OCI-LY1 (cell line): ENCODE measurements around the gene F5.

Experiments
- H2AFZ ChIP-seq: fragments of 200-600 bp; sonication (generic), shearing (Covaris generic); 2 replicates; pipeline ENCODE4 v1.6.0; 2014; ENCODE audit warnings: antibody characterized with exemption, mild to moderate bottlenecking, low read length
- H3F3A ChIP-seq: fragments of 200-600 bp; sonication (generic), shearing (Covaris generic); 2 replicates; pipeline ENCODE4 v1.6.0; 2014; ENCODE audit warnings: mild to moderate bottlenecking, antibody characterized with exemption, low read length, moderate library complexity; ENCODE audit not compliant: insufficient read depth
- H3K27ac ChIP-seq: fragments of 200-600 bp; sonication (generic); 2 replicates; pipeline ENCODE4 v1.5.1; 2014; ENCODE audit warnings: low read length, mixed run types, mild to moderate bottlenecking, low read depth; ENCODE audit not compliant: poor library complexity, severe bottlenecking
- H3K27me3 ChIP-seq: fragments of 200-600 bp; sonication (generic); 2 replicates; pipeline ENCODE4 v1.6.0; 2014; ENCODE audit warnings: antibody characterized with exemption, mild to moderate bottlenecking, low read length, moderate library complexity; ENCODE audit not compliant: insufficient read depth
- H3K36me3 ChIP-seq: fragments of 200-600 bp; sonication (generic); 2 replicates; pipeline ENCODE4 v1.6.1; 2014; ENCODE audit warnings: mild to moderate bottlenecking, antibody characterized with exemption, low read length, moderate library complexity, mixed read lengths; ENCODE audit not compliant: insufficient read depth
- H3K4me1 ChIP-seq: fragments of 200-600 bp; sonication (generic); 2 replicates; pipeline ENCODE4 v1.5.1; 2014; ENCODE audit warnings: mild to moderate bottlenecking, low read length, moderate library complexity; ENCODE audit not compliant: insufficient read depth, severe bottlenecking
- H3K4me2 ChIP-seq: fragments of 200-600 bp; sonication (generic), shearing (Covaris generic); 2 replicates; pipeline ENCODE4 v1.6.1; 2014; ENCODE audit warnings: low read length
- H3K4me3 ChIP-seq: fragments of 200-600 bp; sonication (generic); 2 replicates; pipeline ENCODE4 v1.5.1; 2014; ENCODE audit warnings: low read length, low read depth, mild to moderate bottlenecking, mixed read lengths; ENCODE audit not compliant: poor library complexity, severe bottlenecking
- H3K79me2 ChIP-seq: fragments of 200-600 bp; shearing (Covaris generic); 2 replicates; pipeline ENCODE4 v1.6.1; 2016; ENCODE audit warnings: mixed run types, low read length, mixed read lengths; ENCODE audit not compliant: insufficient read depth
- H3K9ac ChIP-seq: fragments of 200-600 bp; sonication (generic), shearing (Covaris generic); 2 replicates; pipeline ENCODE4 v1.6.1; 2014; ENCODE audit warnings: mild to moderate bottlenecking, low read length, mixed read lengths
- H3K9me2 ChIP-seq: fragments of 200-600 bp; sonication (generic), shearing (Covaris generic); 2 replicates; pipeline ENCODE4 v1.6.1; 2014; ENCODE audit warnings: low read depth, mild to moderate bottlenecking, low read length, mixed read lengths
- H3K9me3 ChIP-seq: fragments of 200-600 bp; shearing (Covaris generic); 2 replicates; pipeline ENCODE4 v1.6.1; 2014; ENCODE audit warnings: low read length, mixed read lengths
- H4K20me1 ChIP-seq: fragments of 200-600 bp; sonication (generic), shearing (Covaris generic); 2 replicates; pipeline ENCODE4 v1.6.0; 2016; ENCODE audit warnings: mild to moderate bottlenecking, low read length; ENCODE audit not compliant: insufficient read depth
- CTCF ChIP-seq: fragments of 200-600 bp; sonication (generic), shearing (Covaris generic); IDR thresholded peaks from 2 replicates; pipeline ENCODE4 v1.5.1; 2017; ENCODE audit warnings: mild to moderate bottlenecking, antibody characterized with exemption, low read length, moderate library complexity, mixed read lengths
- EZH2 ChIP-seq: fragments of 200-600 bp; sonication (generic), shearing (Covaris generic); IDR thresholded peaks from 2 replicates; pipeline ENCODE4 v1.8.0; 2017; ENCODE audit warnings: borderline replicate concordance, mixed run types, mild to moderate bottlenecking, antibody characterized with exemption, low read length, moderate library complexity, mixed read lengths

Gene F5

GRCh38 chr1:169485431-169486280 is 100.6 kb downstream of the F5 start, which contains the start of gene SLC19A2:
Gene SLC19A2 (minus strand): TSS chr1:169485944. CDS start chr1:169485766, 178 bp downstream.
- H3K4me3 ChIP-seq = peak within 1 kb of the TSS; percentile 85
- H3K9ac ChIP-seq = peak within 1 kb of the TSS; percentile 79
- peak within 1 kb of the TSS; percentile 77 for H3K4me2 ChIP-seq
- H3K4me1 ChIP-seq = peaks cover 37% of the 10 kb centered on the region
- H4K20me1 ChIP-seq = no peaks in the 10 kb centered on the region
- H3K79me2 ChIP-seq = no peaks in the 10 kb centered on the region
- no peaks in the 10 kb centered on the region for H3K27me3 ChIP-seq
- H3K9me3 ChIP-seq = no peaks in the 10 kb centered on the region
- no peaks in the 10 kb centered on the region for H3K36me3 ChIP-seq
- H3K9me2 ChIP-seq = no peaks in the 10 kb centered on the region
- no peak within 1 kb of the TSS for H3K27ac ChIP-seq
- H2AFZ ChIP-seq = peak within 1 kb of the TSS; percentile 73
- no peak for TF ChIP-seq EZH2
- TF ChIP-seq CTCF = peak; percentile 16; the same call in 1 of the 2 replicates
- no peaks in the 10 kb centered on the region for H3F3A ChIP-seq

- Histone ChIP-seq H3F3A (no peaks in the 10 kb centered on the region), H3K79me2 (no peaks in the 10 kb centered on the region), H3K9me3 (no peaks in the 10 kb centered on the region), H3K9me2 (no peaks in the 10 kb centered on the region), H3K4me1 (peaks cover 37% of the 10 kb centered on the region), H3K4me2 (peak overlapping the region; percentile 77), H3K27me3 (no peaks in the 10 kb centered on the region), H3K36me3 (no peaks in the 10 kb centered on the region), H2AFZ (peak overlapping the region; percentile 62; the same call in 1 of the 2 replicates), H3K4me3 (peak overlapping the region; percentile 85), H3K27ac (no peak overlapping the region), H3K9ac (peak overlapping the region; percentile 79), H4K20me1 (no peaks in the 10 kb centered on the region)
- TF ChIP-seq CTCF (no peak), EZH2 (no peak)
Observed at GRCh38 chr1:169484683-169485430, 101.4 kb downstream of the F5 start.

GRCh38 chr1:169484101-169484500 is 102.2 kb downstream of the F5 start:
- Histone ChIP-seq H3K9me3 (no peaks in the 10 kb centered on the region), H3K4me3 (peak overlapping the region; percentile 85), H3K9ac (no peak overlapping the region; the same call in 1 of the 2 replicates), H3K27ac (no peak overlapping the region), H3K79me2 (0 out of 2 replicates have a peak, but pooled peaks cover 2% of the 10 kb centered on the region), H3K4me2 (peak overlapping the region; percentile 77), H3K27me3 (no peaks in the 10 kb centered on the region), H3K36me3 (no peaks in the 10 kb centered on the region), H3K9me2 (no peaks in the 10 kb centered on the region), H2AFZ (no peak overlapping the region), H3K4me1 (peaks cover 37% of the 10 kb centered on the region), H3F3A (no peaks in the 10 kb centered on the region), H4K20me1 (no peaks in the 10 kb centered on the region)
- TF ChIP-seq CTCF = no peak
- TF ChIP-seq EZH2 = no peak
